Ecto neural progenitor cell (in vitro differentiated cells): ENCODE data around the gene CCDC88A.

ENCODE experiments used
- DNase-seq: peaks from one replicate; pipeline ENCODE4 v3.0.0-alpha.2; 2018; ENCODE audit warnings: low spot score

CCDC88A gene

GRCh38 chr2:55422876-55423665 is 3.4 kb upstream of the CCDC88A start:
- no peak for DNase-seq

GRCh38 chr2:55421326-55421725 is 1.7 kb upstream of the CCDC88A start:
- no peak for DNase-seq

- no peak for DNase-seq
Observed at GRCh38 chr2:55420871-55421270, 1.2 kb upstream of the CCDC88A start.

DNA sequence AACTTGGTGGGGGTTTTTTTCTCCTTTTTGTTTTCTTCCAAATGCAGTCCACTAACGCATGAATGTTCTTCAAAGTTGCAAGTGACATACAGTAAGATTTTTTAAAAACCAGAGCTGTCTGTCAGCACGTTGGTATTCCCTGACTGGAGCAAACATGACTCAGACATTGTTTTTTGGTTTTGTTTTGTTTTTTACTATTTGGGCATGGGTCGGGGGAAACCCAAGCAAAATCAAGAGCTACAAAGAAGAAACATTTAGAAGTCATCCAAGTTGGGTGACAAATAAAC is 726 bp upstream of the CCDC88A start:
- no peak for DNase-seq

DNA sequence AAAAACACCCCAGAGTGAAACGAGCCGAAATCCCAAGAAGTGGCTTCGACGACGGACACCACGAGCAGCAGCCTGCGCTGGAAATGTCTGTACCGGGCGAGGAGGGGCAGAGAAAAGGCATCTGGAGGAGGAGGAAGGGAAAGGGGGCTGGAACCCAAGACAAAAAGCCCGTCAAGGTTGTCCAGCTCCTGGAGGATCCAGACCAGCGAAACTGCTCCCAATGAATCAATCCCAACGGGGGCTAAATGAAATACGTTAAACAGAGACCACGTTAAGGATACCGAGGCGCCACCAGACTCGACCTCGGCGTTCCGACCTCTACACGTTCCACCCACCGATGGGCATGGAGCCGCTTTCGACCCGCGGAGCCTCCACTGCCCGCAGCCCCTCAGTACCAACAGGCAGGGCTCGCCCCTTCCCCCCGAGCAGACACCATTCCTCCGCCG is 400 bp downstream of the CCDC88A start:
- no peak for DNase-seq

DNA sequence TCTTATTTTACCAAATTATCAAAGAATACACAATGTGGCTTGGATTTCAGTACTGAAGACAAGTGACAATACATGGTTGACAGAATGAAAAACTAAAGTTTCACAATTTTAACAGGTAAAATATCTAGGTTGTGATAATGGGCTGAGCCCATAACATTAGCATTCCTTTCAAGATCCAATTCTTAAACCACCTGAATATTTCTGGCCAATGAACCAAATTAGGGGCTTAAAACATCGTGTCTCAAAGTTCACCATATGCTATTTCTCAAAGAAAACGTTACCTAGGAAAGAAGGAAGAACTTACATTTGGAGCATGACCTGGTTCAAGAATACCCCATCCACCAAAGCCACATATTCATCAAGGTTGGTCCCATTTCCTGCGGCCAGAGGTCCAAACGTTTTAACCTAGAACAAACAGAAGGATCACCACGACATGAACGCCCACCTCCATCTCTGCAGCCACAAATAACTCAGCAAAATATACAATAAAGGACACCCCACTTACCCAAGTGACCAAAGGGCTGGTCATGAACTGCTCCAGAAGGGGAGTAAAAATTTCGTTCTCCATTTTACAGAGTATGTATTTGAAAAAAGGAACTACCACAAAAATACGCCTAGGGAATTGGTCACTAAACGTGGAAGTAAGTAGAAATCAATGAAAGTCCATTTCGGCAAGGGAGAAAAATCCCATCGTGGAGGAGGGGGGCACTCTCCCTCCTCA is 984 bp downstream of the CCDC88A start:
- no peak for DNase-seq

GRCh38 chr2:55418072-55418471 is 1.6 kb downstream of the CCDC88A start:
- no peak for DNase-seq

- no peak for DNase-seq
Observed at GRCh38 chr2:55416786-55417568, 2.7 kb downstream of the CCDC88A start.

- no peak for DNase-seq
Observed at GRCh38 chr2:55415300-55415699, 4.4 kb downstream of the CCDC88A start.

- DNase-seq: no peak
Observed at GRCh38 chr2:55408918-55409868, 10.5 kb downstream of the CCDC88A start.

DNA sequence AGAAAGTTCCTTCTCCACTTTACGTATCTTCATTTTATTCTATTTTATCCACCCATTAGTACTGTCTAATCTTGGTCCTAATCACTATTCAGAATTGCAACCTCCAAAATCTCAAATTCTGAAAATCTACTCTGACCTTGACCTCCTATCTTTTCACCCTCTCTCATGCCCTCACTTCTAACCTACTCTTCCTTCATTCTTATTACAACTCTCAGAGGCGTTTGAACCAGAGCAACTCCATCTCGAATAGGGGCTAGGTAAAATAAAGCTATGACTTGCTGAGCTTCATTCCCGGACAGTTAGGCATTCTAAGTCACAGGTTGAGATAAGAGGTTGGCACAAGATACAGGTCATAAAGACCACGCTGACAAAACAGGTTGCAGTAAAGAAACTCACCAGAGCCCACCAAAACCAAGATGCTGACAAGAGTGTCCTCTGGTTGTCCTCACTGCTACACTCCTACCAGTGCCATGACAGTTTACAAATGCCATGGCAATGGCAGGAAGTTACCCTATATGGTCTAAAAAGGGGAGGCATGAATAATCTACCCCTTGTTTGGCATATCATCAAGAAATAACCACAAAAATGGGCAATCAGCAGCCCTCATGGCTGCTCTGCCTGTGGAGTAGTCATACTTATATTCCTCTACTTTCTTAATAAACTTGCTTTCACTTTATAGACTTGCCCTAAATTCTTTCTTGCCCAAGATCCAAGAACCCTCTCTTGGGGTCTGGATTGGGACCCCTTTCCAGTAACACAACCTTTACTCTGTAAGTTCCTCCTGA is 11.4 kb downstream of the CCDC88A start:
- no peak for DNase-seq

DNA sequence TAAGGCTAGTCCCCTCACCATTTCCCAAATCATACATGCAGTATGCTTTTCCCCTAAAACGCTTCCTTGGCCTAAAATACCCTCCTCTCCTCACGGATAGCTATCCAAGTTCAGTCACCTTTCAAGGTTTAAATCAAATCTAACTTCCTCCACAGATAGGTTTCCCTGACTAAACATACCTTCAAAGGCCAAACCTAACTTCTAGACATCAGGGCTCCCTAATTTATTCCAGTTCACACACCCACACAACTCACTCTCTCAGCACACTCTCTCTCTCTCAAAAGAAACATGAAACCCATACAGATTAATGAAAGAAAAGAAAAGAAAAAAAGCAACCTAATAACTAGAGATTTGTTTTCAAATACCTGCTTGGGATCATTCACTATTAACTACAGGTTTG is 14.5 kb downstream of the CCDC88A start:
- no peak for DNase-seq

- no peak for DNase-seq
Observed at GRCh38 chr2:55403256-55403998, 16.2 kb downstream of the CCDC88A start.

GRCh38 chr2:55401124-55401523 is 18.5 kb downstream of the CCDC88A start:
- DNase-seq: no peak

DNA sequence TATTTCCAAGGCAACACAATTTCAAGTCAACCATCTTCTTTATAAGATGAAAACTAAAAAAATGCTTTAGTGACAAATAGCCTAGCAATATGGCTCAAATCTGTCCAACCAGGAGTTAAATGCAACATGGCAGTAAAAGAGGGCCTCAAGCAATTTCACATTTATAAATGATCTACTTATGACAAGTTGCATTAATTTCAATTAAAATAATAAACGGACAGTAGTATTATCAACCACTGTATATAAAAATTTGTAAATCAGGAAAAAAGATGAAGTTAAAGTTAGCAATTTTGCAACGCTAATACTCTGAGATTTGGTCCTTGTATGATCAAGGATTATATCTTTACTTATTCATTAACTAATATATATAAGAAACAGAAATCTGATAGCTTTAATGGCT is 19.3 kb downstream of the CCDC88A start:
- no peak for DNase-seq

DNA sequence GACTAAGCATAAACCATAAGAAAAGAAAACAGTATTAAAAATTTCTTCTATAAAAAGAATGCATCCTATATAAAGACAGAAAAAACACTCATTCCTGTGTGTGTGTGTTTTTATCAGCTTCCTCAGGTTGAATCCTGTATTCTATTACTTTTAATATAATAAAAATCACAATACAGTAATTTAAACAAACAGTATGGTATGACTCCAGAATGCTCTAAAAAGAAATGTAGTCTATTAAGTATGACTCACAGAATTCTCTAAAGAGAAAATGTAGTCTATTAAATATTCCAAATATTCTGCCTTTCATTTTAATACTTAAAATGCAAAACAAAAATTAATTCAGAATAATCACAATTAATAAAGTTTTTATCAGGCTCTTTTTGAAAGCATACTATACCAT is 19.8 kb downstream of the CCDC88A start:
- DNase-seq: no peak

DNA sequence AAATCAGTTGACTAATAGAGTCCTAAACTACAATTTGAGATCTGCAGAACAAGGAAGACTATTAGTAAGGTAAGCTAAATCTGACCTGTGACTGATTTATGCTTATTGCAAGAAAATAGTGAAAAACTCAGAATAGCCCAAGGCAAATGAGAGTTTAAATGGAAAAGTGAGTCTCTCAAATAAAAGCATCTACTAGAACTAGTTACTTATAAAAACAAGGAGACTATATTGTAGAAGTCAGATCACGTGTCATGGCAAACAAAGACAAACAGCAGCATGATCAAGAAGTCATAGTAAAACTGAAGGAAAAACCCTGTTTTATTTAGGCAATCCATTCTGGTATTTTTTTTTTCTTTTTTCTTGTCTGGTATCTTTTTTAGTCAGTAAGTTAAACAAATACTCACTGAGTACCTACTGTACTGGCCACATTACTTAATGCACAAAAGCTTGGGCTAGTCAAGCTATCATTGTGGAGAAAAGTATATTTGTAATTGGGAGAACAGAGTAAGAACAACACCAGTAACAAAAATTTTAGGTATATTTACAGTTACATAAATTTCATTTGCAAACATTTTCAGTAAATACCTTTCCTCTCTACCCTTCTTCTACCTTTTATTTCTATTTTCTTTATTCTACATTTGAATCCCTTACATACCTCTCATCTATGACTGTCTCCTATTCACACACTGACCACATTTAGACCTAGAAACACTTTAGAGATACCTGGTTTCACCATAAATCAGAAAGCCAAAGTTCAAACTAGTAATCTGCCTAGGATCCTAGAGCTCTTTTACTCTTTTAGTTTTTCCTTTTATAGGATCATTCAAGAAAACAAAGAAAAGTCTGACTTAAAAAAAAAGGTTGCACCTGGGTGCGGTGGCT is 23.7 kb downstream of the CCDC88A start:
- DNase-seq: no peak

- no peak for DNase-seq
Observed at GRCh38 chr2:55391615-55392242, 27.9 kb downstream of the CCDC88A start.

DNA sequence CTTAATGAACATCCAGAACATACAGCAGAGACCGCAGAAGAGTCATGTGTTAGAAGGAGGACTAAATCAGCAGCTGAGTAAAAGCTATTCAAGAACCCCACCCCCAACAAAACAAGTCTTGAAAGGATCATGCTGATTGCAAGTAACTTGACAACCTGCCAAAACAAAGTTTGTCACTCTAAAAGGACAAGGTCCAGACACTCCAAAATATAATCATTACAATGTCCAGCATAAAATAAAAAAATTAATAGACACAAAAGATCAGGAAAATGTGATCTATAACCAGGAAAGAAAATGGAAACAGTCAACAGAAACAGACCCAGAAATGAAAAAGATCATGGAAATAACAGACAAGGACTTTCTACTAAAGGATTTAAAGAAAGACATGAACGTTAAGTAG is 28.5 kb downstream of the CCDC88A start:
- DNase-seq: no peak
